ENCODE measurements around the gene PTPRN2.
"Not testable (repeated sequence)": the region's sequence is repeated elsewhere in the genome, so short reads cannot be mapped to it uniquely, and the experiment has no call there.

The PTPRN2 gene

DNA sequence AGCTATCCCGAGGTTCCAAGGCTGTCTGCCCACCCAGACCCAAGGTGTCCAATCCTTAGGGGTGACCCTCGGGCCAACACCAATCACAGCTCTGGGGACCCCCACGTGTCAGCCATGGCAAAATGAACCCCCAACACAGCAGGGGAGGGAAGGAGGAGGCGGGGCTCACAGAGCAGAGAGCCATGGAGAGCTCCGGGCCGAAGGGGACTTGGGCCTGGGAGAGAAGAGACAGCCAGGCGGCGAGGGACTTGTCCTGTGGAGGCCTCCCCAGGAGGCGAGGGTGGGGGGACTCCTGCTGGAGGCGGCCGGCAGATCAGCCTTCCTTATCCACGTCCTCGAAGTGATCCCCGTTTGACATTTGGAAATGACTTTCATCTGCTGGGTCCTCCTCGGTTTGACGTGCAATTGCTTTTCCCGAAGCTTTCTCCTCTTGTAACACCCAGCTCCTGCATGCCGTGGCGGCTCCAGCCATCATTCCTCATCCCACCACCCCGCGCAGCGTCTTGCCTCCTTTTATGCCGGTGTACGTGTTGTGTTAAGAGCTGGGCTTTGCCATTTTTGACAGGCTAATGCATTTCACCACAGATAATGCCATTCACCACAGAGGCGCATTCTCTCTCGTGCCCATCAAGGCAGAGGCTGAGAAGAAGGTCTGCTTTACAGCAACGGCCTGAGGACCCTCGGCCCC, 913.5 kb downstream of the PTPRN2 start:
- no peak for DNase-seq

DNA sequence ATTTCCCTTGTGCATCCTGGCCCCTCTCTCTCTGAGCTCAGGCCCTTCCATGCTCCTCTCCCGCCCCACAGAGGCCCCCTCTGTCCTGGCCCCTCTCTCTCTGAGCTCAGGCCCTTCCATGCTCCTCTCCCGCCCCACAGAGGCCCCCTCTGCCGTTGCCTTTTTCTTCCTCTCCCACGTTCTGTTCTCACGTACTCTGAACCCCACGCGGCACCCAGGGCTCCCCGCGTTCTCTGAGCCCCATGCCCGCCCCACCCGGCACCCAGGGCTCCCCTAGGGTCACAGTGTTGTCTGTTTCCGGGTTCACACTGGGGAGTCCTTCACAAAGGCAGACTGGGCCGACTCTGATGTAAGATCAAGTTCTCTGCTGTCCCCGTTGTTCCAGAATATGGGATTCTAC, 914.0 kb downstream of the PTPRN2 start:
- DNase-seq: no peak

DNA sequence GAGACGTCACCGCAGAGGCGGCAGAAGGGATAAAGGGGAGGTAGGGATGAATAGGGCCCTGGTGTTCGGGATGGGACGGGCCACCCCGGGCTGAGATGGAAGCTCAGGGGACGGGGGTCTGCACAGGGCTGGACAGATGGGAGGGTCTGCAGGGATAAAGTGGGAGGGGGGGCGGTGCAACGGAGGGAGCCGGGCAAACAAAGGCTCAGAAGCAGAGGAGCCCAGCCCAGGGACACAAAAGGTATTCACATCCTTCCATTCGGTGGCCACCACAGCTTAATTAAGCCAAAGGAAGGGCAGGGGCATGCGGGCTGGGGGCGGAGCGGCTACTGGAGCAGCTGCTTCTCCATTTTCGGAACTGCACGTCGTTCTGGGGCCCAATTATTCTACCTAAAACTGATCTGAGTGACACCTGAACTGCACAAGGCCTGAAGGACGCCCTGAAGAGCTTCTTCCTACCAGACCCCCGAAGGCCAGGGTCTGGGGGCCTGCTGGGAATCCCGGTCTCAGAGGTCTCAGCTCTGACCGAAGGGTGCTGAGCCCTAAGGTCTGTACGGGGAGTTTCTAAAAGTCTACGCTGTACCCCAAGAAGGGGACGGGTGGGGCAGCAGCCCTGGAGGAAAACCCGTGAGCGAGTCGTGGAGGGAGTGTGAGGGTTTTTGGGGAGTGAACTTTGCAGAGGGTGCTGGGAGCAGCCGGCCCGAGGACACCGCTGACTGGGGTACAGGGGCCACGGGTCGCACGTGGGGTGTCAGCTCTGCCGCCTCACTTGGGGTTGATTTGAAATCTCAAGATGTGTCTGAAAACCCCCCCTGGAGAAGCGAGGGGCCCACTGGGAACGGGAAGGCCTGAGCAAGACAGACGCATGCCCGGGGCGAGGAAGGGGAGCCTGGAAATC, 916.0 kb downstream of the PTPRN2 start:
- no peak for DNase-seq

DNA sequence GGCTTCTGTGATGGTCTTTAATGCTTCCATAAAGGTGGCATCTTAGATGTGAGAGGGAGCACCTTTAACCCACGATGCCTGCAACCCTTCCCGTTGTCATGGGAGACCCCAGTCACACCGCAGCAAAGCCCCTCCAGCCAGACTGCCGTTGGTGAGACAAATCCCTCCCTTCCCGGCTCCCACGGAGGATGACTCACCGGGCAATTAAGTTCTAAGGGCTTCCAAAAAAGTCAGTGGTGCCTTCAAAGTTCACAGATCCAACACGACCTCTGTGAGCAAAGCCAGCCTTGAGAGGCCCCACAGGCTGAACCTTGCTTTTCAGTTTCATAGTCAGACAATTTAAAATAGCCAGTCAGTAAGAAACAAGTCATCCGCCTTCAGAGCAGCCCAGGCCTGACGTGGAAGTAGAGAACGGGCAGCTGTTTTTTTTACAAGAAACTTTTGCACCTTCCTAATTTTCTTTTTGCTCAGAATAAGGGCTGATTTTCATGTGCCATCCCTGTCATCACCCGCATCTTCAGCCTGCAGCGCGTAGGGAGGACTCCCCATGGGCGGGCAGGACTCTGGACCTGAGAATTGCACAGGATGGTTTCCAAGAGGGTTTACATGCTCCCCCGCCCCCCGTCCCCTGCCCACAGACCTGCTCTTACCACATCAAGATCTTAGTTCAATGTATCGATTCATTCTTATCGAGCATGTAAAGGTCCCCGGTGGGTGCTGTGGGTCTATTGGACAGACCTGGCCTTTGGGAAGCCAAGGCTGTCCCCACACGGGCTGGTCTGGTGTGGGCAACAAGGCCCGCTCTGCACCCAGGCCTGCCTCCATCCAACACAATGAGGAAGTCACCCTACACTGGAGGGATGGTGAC, 916.9 kb downstream of the PTPRN2 start:
- DNase-seq: no peak

DNA sequence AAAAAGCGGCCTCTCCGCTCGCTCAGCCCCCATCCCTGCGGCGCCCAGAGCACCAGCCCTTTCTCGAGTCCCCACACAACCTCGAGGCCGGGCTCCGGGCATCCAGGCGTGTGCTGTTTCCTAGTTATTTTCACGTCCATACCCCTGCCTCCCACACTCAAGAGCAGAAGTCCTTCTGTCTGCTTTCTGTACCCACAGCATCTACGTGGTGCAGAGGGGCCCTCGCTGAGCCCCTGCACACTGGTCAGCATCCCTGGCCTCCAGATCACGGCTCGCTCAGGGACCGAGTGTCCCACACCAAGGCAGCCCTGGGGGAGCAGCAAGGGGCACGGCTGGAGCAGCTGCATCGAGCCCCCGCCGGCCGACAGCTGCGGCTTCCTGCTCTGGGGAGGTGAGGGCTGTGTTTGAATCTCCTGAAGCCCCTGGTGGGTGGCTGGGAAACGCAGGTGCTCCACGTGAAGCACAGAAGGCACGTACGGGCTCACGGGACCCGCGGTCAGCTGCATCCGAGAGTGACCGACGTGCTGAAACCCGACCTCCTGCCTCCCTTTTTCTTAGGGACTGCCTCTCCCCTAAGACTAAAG, 917.8 kb downstream of the PTPRN2 start:
- DNase-seq: no peak

DNA sequence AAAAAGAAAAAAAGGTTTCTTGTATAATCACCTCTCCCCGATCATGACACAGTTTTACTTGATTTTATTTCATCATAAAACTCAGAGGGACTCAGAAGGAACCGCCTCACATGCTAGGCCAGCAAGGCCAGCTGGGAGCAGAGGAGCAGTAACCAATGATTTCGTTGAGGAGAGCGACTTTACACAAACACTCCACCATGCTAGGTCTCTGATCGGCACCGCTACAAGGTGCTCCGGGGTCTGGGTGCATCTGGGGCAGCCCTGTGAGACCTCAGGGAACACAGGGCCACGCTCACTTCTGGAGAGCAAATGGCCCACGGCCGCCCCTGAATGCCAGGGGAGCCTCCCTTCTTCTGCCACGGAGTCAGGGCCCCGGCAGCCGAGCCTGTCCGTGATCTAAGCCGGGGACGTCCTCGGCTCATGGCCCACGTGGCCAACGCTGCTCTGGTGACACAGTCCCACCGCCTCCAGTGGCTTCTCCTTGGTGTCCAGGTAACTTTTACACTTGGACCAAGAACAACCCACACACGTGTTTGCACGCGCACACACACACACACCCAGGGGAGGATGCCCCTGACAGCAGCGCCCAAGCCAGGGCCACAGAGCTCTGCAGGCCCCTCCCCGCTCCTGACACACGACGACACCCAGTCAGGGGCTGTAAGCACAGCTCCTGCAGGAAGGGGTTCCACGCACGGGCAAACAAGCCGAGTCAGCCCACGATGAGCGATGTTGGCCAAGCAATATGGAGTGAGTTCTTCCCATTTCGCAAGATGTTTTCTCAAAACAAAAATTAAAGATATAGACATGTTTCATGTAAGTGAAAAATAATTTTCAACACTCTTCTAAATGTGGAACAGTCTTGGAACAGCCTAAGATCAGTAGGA, 918.5 kb downstream of the PTPRN2 start:
- DNase-seq: no peak

DNA sequence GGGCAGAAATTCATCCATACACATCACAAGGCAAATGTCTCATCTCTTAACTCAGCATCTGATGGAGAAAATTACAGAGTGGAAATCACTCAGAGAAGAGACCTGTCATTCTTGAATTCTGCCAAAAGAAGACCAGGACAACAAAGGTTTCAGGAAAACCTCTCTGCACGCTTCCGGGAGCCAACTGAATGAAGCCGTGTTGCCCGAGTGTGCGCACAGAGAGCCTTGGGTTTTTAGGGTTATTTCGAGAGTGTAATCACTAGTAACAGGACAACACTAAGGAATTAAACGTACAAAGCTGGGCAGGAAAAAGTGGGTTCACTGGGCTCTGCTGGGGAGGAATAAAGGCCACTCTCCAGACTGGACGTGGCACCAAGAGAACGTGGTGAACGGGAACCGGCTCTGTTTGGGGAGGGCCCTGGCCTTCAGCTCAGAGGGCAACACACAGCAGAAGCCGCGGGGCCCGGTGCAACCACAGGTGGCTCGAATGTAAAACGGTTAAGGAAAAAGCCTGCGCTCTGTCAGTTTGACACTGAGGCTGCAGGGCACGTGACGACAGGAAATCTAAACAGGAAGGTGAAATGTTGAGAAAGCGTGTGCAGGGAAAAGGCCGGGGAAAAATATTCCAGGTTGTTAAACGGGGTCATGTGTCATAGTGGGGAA, 919.3 kb downstream of the PTPRN2 start:
- no peak for DNase-seq

DNA sequence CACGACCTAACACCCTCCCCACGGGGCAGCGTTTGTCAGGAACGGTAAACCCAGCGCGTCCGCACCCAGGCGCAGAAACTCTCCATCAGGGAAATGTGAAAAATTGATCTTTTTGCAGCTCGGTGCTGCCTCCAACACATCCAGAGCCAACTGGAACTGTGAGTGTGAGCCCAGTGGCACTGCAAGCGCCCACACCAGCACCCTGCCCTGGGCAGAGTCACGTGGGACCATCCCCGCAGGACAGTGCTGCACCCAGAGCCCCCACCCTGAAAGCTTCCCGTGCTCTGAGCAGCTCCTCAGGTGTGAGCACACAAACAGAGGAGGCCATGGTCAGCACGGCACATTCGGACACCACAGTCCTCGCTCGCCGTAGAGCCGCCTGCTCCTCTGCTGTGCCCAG, 919.9 kb downstream of the PTPRN2 start:
- no peak for DNase-seq

DNA sequence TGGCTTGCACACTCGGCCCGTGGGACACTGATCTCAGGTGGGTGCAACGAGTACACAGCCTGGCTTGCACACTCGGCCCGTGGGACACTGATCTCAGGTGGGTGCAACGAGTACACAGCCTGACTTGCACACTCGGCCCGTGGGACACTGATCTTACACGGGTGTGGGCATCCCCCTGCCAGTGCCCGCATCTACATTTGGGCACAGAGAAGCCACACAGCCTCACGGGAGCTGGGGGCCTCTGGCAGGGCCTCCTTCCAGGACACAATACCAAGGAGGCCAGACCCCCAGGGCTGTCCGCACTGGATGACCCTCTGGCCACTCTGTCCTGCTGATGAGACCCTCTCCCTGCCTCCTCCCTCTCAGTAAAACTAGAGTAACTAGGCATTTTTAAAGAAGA, 920.4 kb downstream of the PTPRN2 start:
- DNase-seq: no peak

DNA sequence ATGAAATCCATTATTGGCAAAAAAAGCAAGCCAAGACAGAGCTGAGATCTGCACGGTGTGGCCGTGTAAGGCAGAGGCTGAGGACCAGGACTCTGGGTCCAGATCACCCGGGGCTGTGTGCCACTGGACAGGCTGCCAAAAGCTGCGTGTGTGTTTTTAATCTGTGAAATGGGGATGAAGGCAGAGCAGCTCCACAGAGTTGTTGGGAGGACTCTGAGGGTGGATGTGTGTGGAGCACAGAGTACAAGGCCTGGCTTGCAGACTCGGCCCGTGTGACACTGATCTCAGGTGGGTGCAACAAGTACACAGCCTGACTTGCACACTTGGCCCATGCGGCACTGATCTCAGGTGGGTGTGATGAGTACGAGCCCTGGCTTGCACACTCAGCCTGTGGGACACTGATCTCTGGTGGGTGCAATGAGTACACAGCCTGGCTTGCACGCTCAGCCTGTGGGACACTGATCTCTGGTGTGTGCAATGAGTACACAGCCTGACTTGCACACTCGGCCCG, 921.0 kb downstream of the PTPRN2 start:
- DNase-seq: no peak

DNA sequence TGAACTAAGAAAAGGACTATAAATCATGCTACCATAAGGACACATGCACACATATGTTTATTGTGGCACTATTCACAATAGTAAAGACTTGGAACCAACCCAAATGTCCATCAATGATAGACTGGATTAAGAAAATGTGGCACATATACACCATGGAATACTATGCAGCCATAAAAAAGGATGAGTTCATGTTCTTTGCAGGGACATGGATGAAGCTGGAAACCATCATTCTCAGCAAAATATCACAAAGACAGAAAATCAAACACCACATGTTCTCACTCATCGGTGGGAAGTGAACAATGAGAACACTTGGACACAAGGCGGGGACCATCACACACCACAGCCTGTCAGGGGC, 922.0 kb downstream of the PTPRN2 start:
- DNase-seq: not testable (repeated sequence)

DNA sequence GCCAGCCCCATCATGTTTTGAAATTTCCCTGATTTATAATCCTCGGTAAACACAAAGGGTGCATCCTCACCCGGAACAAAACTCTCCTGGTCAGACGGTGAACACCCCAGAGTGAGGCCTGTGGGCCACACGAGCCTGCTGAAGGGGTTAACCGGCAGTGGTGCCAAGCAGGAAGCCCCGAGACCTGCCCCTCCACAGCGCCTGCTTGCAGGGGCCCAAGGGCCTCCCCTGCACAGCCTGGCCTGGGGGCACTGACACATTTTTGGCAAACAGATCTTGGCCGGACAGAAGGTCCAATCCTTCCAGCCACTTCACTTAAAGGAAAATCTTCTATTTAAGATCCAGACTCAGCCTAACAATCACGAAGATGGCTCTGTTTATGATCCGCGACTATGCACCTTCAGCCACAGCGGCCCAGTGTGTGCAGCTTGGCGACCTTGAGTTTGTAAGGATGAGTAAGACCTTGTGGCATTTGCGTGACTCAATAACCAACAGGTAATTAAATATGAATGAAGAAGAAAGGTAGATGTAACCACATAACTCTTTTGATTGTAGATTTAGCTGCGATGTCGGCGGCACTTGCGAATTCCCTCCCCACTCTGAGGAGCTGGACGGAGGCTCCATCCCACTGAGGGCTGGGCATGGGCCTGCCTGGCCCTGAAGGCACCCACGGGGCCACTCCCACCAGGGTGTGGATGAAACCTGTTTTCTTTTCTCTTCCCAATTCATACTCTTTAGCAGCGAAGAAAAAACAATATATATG, 922.6 kb downstream of the PTPRN2 start:
- DNase-seq: no peak

DNA sequence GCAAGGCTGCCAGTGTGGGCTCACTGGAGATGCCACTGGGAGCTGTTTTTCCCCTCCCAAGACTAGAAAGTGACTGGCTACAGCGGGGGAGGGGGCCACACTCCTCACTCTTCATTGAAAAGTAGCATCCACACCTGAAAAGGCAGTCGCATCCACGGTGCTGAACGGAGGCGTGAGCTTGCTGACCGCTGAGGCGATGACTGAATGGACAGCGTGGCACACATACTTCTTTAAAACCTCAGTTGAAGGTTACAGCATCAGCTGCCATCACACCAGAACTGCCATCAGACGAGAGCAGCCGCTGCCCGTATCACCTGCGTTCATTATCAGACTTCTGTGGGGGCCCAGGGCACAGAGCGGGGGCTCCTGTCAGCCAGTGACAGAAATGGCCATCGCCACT, 923.6 kb downstream of the PTPRN2 start:
- DNase-seq: no peak

DNA sequence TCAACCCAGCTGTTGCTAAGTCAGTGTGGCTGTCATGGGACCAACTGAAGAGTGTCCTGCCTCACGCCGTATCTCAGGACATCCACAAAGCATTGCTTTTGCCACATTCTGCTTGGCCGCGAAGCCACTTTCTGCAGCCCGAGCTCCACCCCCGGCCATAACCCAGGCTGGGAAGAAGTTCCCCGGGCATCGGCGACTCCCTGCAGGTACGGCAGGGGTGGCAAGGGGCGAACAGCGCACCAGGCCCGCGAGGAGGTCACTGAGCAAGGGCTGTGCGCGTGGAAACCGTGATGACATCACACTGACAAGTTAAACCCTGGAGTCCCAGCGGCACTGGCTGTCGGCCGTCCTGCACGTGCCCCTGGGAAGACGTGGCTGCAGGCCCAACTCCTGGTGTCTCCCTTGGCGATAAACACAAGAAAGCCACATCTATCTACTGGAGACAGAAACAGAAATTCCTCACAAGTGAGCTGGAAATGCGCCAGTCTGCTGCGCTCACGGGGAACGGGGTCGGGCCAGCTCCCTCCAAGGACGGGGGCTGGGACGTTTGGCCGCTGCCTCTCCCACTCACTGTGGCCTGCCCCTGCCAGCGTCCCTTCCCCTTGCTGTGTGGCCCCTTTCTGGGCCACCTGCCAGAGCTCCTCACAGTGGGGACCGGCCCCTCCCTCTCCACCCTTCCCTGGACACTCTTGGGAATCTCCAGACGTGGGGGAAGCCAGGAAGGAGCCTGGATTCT, 924.5 kb downstream of the PTPRN2 start:
- DNase-seq: no peak

DNA sequence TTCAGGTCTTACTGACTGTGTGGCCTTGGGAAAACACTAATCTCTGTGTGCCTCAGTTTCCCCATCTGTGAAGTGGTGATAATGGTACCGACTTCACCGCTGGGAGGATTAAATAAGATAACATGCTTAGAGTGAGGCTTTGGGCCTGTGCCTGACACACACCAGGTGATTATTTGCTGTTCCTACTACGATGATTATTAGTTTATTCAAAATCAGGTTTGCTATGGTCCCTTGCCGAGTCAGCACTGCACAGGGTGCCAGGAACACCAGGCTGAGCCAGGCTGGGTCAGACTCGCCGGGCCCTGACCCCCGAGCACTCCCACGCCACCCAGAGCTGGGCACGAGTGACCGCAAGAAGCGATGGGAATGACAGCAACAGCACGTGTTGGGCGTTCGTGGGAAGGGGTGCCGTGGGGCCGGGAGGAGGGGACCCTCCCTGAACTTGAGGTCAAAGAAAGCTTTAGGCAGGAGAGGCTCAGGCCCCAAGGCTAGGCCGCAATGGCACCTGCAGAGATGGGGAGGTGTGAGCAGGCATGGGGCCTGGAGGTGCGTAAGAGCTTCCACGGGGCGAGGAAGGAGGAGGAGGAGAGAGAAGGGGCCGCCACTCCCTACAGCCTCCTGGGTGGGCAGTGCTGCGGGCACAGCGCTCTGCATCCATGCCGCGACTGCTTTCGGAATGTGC, 925.4 kb downstream of the PTPRN2 start:
- no peak for DNase-seq

DNA sequence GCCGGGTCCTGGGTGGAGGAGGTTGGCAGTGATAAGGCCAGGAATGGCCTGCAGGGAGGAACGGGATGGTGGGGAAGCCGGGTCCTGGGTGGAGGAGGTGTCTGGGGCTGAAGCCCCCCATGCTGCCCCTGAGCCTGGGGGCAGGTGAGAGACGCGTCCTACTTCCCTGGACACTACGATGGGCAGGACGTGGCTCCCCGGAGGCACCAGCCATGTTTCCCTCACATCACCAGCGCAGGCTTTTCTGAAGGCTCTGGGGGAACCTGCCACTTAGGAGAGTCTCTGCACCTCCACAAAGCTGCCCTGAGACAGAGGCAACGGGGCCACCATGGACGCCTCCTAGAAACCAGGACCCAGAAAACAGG, 926.0 kb downstream of the PTPRN2 start:
- DNase-seq: no peak

DNA sequence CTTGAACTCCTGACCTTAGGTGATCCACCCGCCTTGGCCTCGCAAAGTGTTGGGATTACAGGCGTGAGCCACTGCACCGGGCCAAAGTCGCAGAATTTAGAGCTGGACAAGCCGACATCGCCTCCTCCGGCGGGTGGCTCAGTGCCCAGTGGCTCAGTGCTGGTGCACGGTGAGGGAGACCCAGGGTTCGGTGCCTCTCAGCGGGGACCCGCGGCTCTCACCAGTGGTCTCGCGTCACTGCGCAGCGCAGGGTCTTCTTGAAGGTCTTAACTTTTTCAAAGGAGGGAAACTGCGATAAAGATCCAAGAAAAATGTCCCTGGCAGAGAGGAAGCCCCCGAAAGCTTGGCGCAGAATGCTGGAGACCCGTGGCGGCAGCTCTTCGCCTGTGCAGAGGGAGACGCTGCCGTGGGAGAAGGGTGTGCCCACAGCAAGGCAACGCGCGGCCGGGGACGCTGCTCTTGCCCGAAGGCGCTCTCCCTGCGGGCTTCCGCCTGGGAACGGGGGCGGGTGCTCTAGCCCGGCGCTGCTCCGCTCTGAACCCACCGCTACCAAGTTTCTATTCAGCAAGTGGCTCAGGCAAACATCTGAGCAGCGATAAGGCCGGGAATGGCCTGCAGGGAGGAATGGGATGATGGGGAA, 926.5 kb downstream of the PTPRN2 start:
- DNase-seq: no peak

DNA sequence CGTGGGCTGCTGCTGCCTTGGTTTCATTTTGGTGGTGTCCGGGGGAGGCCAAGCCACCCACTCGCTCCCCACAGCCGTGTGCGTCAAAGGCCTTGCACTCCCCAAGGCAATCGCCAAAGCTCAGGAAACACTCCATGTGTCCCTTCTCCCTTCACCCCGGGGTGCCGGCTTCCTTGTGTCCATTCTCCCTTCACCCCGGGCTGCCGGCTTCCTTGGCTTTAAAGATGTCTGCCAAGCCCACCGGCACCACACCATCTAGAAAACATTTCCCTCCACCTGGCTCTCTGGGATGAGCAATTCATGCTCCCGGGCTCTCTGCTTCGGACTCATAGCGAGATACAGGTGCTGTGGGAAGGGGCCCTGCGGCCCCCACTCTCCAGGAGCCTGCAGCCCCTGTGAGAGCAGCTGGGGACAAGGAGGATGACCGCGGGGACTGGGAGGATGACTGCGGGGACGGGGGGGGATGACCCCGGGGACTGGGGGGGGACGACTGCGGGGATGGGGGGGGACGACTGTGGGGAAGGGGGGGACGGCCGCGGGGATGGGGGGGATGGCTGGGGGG, 928.7 kb downstream of the PTPRN2 start:
- no peak for DNase-seq
